ENCODE measurements around the gene CBX1. TPM values are rescaled to one million over a fixed set of nuclear protein-coding genes. Genes with fewer than 3 reads are reported as not detected.

CBX1 gene
- total and polyA plus RNA-seq, 2 of the 13 experiments (the other 11 are each of a cell fraction or from before 2014, with no cell fraction given) = 17.8 to 108 TPM

DNA sequence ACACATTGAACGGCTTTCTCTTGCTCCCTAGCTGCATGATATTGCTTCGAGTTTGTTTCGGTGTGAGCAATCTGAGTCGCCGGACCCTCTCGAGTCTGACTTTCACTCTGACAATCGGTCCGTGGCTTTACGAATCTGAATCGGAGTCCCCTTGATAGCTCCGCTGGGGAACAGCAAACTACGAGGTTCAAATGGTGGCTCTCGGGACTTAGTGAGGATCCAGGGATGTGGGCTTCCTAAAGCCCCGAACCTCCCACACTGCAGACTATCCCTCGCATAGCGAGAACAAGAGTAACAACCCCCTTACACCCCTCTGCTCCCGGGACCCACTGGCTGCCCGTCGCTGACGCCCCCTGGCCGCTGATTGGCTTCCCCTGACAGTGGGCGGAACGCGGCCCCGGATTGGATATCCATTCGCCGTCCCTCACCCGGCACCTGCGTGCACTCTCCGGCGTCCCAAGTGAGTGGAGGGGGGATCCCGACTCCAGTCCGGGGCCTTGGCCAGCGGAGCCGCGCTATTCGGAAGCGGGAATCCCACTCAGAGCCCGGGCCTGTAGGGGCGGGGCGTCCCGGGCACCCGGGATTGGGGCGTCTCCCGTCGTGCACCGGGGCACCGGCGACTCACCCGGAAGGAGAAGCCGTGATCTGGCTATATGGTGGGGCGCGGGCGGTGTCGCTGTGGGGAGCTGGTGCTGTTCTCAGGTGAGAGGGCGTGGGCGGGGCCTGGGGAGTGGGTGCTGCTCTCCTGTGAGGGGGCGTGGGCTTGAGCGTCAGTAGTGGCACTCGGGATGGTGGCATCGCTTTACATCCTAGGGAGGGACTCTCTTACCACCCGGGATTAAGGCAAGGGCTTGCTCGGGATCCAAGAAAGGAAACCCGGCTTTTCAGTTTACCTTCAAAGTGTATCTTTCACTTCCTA lies 6.1 kb upstream of the CBX1 start, which contains the start of gene SNX11 (continued):
- TF ChIP-seq ZNF766 (CRISPR knock-in tag; IDR thresholded peaks at IDR 0.05; ENCODE audit: borderline replicate concordance) (peak; percentile 84; the same call in 1 of the 2 replicates), ZNF274 (CRISPR knock-in tag; IDR thresholded peaks at IDR 0.05) (no peak; the same call in 1 of the 2 replicates), SNAI1 (CRISPR knock-in tag; IDR thresholded peaks at IDR 0.05; ENCODE audit: borderline replicate concordance) (peak; percentile 96), NR3C1 (CRISPR knock-in tag; IDR thresholded peaks at IDR 0.05) (no peak), ZFY (CRISPR knock-in tag; IDR thresholded peaks at IDR 0.05) (peak; percentile 73), IRX3 (CRISPR knock-in tag; IDR thresholded peaks at IDR 0.05; ENCODE audit: borderline replicate concordance, low read depth) (no peak), SNRNP70 (IDR thresholded peaks at IDR 0.05; ENCODE audit: low read depth, low read length) (no peak), MEIS2 (CRISPR knock-in tag; IDR thresholded peaks at IDR 0.05) (peak; percentile 45), CBFB (CRISPR knock-in tag; IDR thresholded peaks at IDR 0.05) (no peak), ZNF501 (CRISPR knock-in tag; IDR thresholded peaks at IDR 0.05) (peak; percentile 99), EZH2 (conservative IDR thresholded peaks at IDR 0.05; ENCODE audit: low read depth, low read length) (no peak), REPIN1 (CRISPR knock-in tag; IDR thresholded peaks at IDR 0.05; ENCODE audit: borderline replicate concordance, low read depth) (peak; percentile 85; the same call in 1 of the 2 replicates), MAZ (IDR thresholded peaks at IDR 0.05; ENCODE audit: borderline replicate concordance, low read depth, low read length) (peak; percentile 44), MAZ (CRISPR knock-in tag; IDR thresholded peaks at IDR 0.05; ENCODE audit: low read depth) (peak; percentile 96), FOXP1 (IDR thresholded peaks at IDR 0.05) (no peak), FOXP1 (CRISPR knock-in tag; IDR thresholded peaks at IDR 0.05) (no peak), ZFP37 (CRISPR knock-in tag; IDR thresholded peaks at IDR 0.05; ENCODE audit: borderline replicate concordance) (no peak), ZFYVE20 (CRISPR knock-in tag; IDR thresholded peaks at IDR 0.05; ENCODE audit: borderline replicate concordance, low read depth) (0 out of 2 replicates have a peak, but pooled peaks have one; percentile 34)
- TF ChIP-seq, protein P1, sequence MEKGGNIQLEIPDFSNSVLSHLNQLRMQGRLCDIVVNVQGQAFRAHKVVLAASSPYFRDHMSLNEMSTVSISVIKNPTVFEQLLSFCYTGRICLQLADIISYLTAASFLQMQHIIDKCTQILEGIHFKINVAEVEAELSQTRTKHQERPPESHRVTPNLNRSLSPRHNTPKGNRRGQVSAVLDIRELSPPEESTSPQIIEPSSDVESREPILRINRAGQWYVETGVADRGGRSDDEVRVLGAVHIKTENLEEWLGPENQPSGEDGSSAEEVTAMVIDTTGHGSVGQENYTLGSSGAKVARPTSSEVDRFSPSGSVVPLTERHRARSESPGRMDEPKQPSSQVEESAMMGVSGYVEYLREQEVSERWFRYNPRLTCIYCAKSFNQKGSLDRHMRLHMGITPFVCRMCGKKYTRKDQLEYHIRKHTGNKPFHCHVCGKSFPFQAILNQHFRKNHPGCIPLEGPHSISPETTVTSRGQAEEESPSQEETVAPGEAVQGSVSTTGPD (CRISPR knock-in tag; IDR thresholded peaks at IDR 0.05) = no peak; the same call in 1 of the 2 replicates
- TF ChIP-seq, protein P2, sequence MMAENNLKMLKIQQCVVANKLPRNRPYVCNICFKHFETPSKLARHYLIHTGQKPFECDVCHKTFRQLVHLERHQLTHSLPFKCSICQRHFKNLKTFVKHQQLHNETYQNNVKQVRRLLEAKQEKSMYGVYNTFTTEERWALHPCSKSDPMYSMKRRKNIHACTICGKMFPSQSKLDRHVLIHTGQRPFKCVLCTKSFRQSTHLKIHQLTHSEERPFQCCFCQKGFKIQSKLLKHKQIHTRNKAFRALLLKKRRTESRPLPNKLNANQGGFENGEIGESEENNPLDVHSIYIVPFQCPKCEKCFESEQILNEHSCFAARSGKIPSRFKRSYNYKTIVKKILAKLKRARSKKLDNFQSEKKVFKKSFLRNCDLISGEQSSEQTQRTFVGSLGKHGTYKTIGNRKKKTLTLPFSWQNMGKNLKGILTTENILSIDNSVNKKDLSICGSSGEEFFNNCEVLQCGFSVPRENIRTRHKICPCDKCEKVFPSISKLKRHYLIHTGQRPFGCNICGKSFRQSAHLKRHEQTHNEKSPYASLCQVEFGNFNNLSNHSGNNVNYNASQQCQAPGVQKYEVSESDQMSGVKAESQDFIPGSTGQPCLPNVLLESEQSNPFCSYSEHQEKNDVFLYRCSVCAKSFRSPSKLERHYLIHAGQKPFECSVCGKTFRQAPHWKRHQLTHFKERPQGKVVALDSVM (CRISPR knock-in tag; IDR thresholded peaks at IDR 0.05) = peak; percentile 96
- TF ChIP-seq, protein P3, sequence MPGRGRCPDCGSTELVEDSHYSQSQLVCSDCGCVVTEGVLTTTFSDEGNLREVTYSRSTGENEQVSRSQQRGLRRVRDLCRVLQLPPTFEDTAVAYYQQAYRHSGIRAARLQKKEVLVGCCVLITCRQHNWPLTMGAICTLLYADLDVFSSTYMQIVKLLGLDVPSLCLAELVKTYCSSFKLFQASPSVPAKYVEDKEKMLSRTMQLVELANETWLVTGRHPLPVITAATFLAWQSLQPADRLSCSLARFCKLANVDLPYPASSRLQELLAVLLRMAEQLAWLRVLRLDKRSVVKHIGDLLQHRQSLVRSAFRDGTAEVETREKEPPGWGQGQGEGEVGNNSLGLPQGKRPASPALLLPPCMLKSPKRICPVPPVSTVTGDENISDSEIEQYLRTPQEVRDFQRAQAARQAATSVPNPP (CRISPR knock-in tag; IDR thresholded peaks at IDR 0.05) = no peak
- TF ChIP-seq, protein P4, sequence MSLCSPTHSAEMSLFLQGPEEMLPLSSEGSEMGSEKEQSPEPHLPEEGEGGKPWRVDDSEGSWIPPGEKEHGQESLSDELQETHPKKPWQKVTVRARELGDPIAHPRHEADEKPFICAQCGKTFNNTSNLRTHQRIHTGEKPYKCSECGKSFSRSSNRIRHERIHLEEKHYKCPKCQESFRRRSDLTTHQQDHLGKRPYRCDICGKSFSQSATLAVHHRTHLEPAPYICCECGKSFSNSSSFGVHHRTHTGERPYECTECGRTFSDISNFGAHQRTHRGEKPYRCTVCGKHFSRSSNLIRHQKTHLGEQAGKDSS (CRISPR knock-in tag; IDR thresholded peaks at IDR 0.05; ENCODE audit: borderline replicate concordance, low read depth) = 0 out of 2 replicates have a peak, but pooled peaks have one; percentile 26
